ENCODE results near the gene VARS2. TPM values are rescaled to one million over a fixed set of nuclear protein-coding genes. Genes with fewer than 3 reads are reported as not detected.

VARS2 gene
- total and polyA plus RNA-seq, 9 of the 15 experiments (the other 6 are each of a cell fraction or from before 2014, with no cell fraction given), result 1.6 to 53.6 (median 29.9) TPM

DNA sequence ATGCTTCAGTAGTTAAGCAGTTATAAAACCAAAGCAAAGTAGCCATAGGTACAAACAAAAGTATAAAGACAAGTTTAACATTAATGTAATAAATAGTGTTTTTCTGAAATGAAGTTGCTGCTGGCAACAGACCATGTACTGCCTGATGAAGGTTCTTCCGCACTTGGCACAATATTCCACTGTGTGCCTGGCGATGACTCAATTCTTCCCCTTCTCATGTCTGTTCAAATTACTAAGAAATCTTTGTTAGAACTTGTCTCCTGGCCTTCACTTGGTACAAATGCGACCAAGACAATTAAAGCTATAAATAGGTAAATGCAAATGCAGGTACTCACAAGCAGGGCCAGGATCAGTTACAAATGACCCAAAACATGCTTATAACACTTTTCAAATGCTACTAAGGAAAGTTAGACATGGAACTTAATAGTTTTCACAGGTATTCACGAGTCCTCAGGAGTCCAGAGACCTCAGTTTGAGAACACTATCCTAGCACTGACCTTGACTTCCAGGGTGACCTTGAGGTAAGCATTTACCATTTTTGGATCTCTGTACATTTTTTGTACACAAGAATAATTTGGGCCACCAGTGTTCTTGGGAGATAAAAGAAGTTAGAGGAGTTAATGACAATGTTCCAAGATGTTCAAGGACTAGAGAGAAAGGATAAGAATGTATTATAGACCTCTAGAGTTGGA is 37.9 kb upstream of the VARS2 start:
- H3K79me2 ChIP-seq (ENCODE audit: control insufficient read depth, insufficient read depth, low read length), result peaks cover 19% of the 10 kb centered on the region
- in situ Hi-C loops (cut with MboI), result loop anchor here (5.0 kb wide), 1 partner anchor 134 kb away; the partner anchor contains the start of genes FLOT1 and IER3
- CTCF ChIA-PET (ENCODE audit: low intra/inter-chr PET ratio), result interaction anchor here (0.6 to 2.6 kb wide), 4 partner anchors 47 to 197 kb away, joined by 3 to 45 read pairs (median 11); no protein-coding TSS in a partner anchor
- FAIRE-seq (no peak), ATAC-seq (no peak), DNase-seq (ENCODE audit: extremely low read depth in 1 of 4, low spot score in 3 of 4) (peak in 1 of 4 experiments; percentile 62)
- H2AFZ ChIP-seq (ENCODE audit: low read depth, low read length), result peak overlapping the region; percentile 35; the same call in 1 of the 2 replicates
- H3K9ac ChIP-seq (ENCODE audit: insufficient read depth in 1 of 2, low read depth in 2 of 2, low read length in 2 of 2), result peak overlapping the region in 1 of 2 experiments; percentile 61; a peak in 2 of 4 replicates
- H3K36me3 ChIP-seq (ENCODE audit: control insufficient read depth, insufficient read depth, low read length), result no peaks in the 10 kb centered on the region
- 31% methylated on average over 4 of the region's 4 CpGs for WGBS (ENCODE audit: insufficient coverage, low coverage, missing lambda C conversion rate)
- TSS peak; percentile 62 for BruUV-seq (replicated peaks)
- H3K4me3 ChIP-seq, result no peak overlapping the region
- POLR2A ChIA-PET, result interaction anchor here (0.6 to 2.3 kb wide), 25 partner anchors 9 to 194 kb away, joined by 3 to 17 read pairs (median 5); partner anchors contain the start of genes DDR1, GTF2H4, IER3 and MDC1
- H3K9me1 ChIP-seq (ENCODE audit: control insufficient read depth, insufficient read depth, low read length), result no peaks in the 10 kb centered on the region
- H3K4me2 ChIP-seq (ENCODE audit: insufficient read depth, low read length), result peak overlapping the region; percentile 70
- peaks cover 9% of the 10 kb centered on the region for H3K9me3 ChIP-seq (replicated peaks; ENCODE audit: control insufficient read depth, insufficient read depth, low read depth, low read length)
- H4K20me1 ChIP-seq (replicated peaks; ENCODE audit: control insufficient read depth, insufficient read depth, low read length), result no peaks in the 10 kb centered on the region
- H3K27me3 ChIP-seq (ENCODE audit: control insufficient read depth in 2 of 2, insufficient read depth in 2 of 2, low read length in 2 of 2), result no peaks in the 10 kb centered on the region
- intact Hi-C loops (cut with micrococcal nuclease), result loop anchor here (2.0 to 5.0 kb wide), 4 partner anchors 39 to 206 kb away; partner anchors contain the start of genes TUBB and VARS2
- H3K4me1 ChIP-seq (replicated peaks in 1 of 2; ENCODE audit: control insufficient read depth in 2 of 2, insufficient read depth in 2 of 2, low read length in 2 of 2), result peaks cover 54 to 70% of the 10 kb centered on the region in 2 experiments
- H3K27ac ChIP-seq (ENCODE audit: extremely low read depth, low read depth, low read length), result peak overlapping the region; percentile 94
- no peak for TF ChIP-seq MTA2 (IDR thresholded peaks at IDR 0.05; ENCODE audit: low read depth)
- no peak for TF ChIP-seq ATF7 (IDR thresholded peaks at IDR 0.05)
- TF ChIP-seq, protein P1, sequence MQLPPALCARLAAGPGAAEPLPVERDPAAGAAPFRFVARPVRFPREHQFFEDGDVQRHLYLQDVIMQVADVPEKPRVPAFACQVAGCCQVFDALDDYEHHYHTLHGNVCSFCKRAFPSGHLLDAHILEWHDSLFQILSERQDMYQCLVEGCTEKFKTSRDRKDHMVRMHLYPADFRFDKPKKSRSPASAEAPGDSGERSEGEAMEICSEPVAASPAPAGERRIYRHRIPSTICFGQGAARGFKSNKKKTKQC (CRISPR knock-in tag; IDR thresholded peaks at IDR 0.05), result no peak
- TF ChIP-seq, protein P2, sequence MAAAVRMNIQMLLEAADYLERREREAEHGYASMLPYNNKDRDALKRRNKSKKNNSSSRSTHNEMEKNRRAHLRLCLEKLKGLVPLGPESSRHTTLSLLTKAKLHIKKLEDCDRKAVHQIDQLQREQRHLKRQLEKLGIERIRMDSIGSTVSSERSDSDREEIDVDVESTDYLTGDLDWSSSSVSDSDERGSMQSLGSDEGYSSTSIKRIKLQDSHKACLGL (CRISPR knock-in tag; IDR thresholded peaks at IDR 0.05; ENCODE audit: borderline replicate concordance, poor library complexity, severe bottlenecking), result no peak
- TF ChIP-seq, protein P3, sequence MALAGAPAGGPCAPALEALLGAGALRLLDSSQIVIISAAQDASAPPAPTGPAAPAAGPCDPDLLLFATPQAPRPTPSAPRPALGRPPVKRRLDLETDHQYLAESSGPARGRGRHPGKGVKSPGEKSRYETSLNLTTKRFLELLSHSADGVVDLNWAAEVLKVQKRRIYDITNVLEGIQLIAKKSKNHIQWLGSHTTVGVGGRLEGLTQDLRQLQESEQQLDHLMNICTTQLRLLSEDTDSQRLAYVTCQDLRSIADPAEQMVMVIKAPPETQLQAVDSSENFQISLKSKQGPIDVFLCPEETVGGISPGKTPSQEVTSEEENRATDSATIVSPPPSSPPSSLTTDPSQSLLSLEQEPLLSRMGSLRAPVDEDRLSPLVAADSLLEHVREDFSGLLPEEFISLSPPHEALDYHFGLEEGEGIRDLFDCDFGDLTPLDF (CRISPR knock-in tag; IDR thresholded peaks at IDR 0.05), result no peak
- TF ChIP-seq BACH1 (tag; IDR thresholded peaks at IDR 0.05), result no peak
- no peak for TF ChIP-seq PURB (CRISPR knock-in tag; IDR thresholded peaks at IDR 0.05; ENCODE audit: low read depth)
- no peak for TF ChIP-seq ZNF174 (CRISPR knock-in tag; IDR thresholded peaks at IDR 0.05)
- peak; percentile 67; the same call in 1 of the 2 replicates for TF ChIP-seq NFATC3 (IDR thresholded peaks at IDR 0.05)
- no peak for TF ChIP-seq ZNF431 (CRISPR knock-in tag; IDR thresholded peaks at IDR 0.05)
- TF ChIP-seq MECOM (CRISPR knock-in tag; IDR thresholded peaks at IDR 0.05), result peak; percentile 28; the same call in 1 of the 2 replicates
- TF ChIP-seq KLF10 (CRISPR knock-in tag; IDR thresholded peaks at IDR 0.05), result 0 out of 2 replicates have a peak, but pooled peaks have one; percentile 34
- TF ChIP-seq, protein P4, sequence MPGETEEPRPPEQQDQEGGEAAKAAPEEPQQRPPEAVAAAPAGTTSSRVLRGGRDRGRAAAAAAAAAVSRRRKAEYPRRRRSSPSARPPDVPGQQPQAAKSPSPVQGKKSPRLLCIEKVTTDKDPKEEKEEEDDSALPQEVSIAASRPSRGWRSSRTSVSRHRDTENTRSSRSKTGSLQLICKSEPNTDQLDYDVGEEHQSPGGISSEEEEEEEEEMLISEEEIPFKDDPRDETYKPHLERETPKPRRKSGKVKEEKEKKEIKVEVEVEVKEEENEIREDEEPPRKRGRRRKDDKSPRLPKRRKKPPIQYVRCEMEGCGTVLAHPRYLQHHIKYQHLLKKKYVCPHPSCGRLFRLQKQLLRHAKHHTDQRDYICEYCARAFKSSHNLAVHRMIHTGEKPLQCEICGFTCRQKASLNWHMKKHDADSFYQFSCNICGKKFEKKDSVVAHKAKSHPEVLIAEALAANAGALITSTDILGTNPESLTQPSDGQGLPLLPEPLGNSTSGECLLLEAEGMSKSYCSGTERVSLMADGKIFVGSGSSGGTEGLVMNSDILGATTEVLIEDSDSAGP (CRISPR knock-in tag; IDR thresholded peaks at IDR 0.05), result no peak
- no peak for TF ChIP-seq ZNF75A (CRISPR knock-in tag; IDR thresholded peaks at IDR 0.05)
- TF ChIP-seq, protein P5, sequence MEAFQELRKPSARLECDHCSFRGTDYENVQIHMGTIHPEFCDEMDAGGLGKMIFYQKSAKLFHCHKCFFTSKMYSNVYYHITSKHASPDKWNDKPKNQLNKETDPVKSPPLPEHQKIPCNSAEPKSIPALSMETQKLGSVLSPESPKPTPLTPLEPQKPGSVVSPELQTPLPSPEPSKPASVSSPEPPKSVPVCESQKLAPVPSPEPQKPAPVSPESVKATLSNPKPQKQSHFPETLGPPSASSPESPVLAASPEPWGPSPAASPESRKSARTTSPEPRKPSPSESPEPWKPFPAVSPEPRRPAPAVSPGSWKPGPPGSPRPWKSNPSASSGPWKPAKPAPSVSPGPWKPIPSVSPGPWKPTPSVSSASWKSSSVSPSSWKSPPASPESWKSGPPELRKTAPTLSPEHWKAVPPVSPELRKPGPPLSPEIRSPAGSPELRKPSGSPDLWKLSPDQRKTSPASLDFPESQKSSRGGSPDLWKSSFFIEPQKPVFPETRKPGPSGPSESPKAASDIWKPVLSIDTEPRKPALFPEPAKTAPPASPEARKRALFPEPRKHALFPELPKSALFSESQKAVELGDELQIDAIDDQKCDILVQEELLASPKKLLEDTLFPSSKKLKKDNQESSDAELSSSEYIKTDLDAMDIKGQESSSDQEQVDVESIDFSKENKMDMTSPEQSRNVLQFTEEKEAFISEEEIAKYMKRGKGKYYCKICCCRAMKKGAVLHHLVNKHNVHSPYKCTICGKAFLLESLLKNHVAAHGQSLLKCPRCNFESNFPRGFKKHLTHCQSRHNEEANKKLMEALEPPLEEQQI (IDR thresholded peaks at IDR 0.05), result no peak

Data from K562 (cell line).